ENCODE results near the gene RANBP9. TPM values are rescaled to one million over a fixed set of nuclear protein-coding genes. Genes with fewer than 3 reads are reported as not detected.

The RANBP9 gene
- total RNA-seq, 2 experiments from 2014 or later, result 50.8 to 65.0 TPM

DNA sequence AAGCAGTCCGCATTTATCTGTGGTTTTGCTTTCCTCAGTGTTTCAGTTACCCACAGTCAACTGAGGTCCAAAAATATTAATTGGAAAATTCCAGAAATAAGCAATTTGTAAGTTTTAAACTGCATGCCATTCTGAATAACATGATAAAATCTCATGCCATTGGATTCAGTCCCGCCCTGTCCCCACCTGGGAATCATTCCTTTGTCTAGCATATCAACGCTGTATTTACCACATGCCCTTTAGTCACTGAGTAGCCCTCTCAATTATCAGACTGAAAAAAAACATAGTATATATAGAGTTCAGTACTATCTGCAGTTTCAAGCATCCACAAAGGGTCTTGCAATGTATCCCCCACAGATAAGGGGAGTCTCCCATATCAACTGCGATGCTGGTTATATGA lies 17.1 kb downstream of the RANBP9 start:
- H3K27me3 Mint-ChIP-seq, result no peaks in the 10 kb centered on the region
- DNase-seq (no peak), ATAC-seq (no peak)
- intact Hi-C loops (cut with DNase I, micrococcal nuclease), result no loop called here
- no peak overlapping the region for H3K4me3 Mint-ChIP-seq
- peaks cover 75% of the 10 kb centered on the region for H3K4me1 Mint-ChIP-seq
- ChIA-PET CTCF (interaction anchor here (0.6 to 2.7 kb wide), 4 partner anchors 10 to 119 kb away, joined by 3 to 16 read pairs (median 6); partner anchors contain the start of gene MCUR1), POLR2A (interaction anchor here (1.1 kb wide), 1 partner anchor 15 kb away, joined by 13 read pairs; no protein-coding TSS in a partner anchor)
- peaks cover 2% of the 10 kb centered on the region for H3K9me3 Mint-ChIP-seq (ENCODE audit: low read depth)
- H3K36me3 Mint-ChIP-seq (ENCODE audit: low read depth), result peaks cover 42% of the 10 kb centered on the region
- peak overlapping the region; percentile 7 for H3K27ac Mint-ChIP-seq

DNA sequence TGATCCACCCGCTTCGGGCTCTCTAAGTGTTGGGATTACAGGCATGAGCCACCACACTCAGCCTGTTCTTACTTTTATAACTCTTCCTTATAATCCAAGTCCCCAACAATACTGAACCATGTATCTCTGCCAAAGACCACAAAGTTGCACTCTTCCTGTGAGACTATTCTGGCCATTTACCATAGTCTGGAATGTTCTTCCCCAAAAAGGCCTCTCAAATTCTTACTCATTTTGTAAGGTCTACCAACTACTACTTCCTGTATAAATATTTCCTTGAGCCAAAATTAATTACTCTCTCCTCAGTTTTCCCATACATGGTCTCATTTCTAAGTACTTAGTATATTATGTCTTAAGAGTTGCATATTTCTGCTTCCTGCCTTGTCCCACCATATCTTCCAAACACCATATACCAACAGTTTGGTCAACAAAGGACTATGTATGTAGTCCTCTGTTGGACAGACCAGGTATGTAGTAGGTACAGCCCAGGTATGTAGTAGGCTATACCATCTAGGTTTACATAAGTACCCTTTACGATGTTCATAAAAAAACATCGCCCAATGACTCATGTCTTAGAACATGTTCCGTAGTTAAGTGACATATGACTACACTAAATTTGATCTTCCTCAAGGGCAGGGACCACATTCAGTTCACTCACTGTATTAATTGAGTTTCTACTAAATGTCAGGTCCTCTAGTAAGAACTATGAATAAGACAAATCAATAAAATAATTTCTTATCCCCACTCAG lies 22.0 kb downstream of the RANBP9 start:
- peaks cover 45% of the 10 kb centered on the region for H3K36me3 Mint-ChIP-seq (ENCODE audit: low read depth)
- no peaks in the 10 kb centered on the region for H3K27me3 Mint-ChIP-seq
- H3K9me3 Mint-ChIP-seq (ENCODE audit: low read depth), result peaks cover 4% of the 10 kb centered on the region
- ChIA-PET CTCF (interaction anchor here (0.9 to 1.7 kb wide), 5 partner anchors 11 to 122 kb away, joined by 3 to 5 read pairs (median 4); partner anchors contain the start of gene SIRT5), POLR2A (no interaction called here)
- ATAC-seq (peak; percentile 80), DNase-seq (no peak)
- H3K4me1 Mint-ChIP-seq, result peaks cover 72% of the 10 kb centered on the region
- H3K27ac Mint-ChIP-seq, result peak overlapping the region; percentile 74
- no peak overlapping the region for H3K4me3 Mint-ChIP-seq
- intact Hi-C loops (cut with DNase I, micrococcal nuclease), result loop anchor here in 1 of 2 experiments (2.0 kb wide), 1 partner anchor 19 kb away; no protein-coding TSS in a partner anchor

DNA sequence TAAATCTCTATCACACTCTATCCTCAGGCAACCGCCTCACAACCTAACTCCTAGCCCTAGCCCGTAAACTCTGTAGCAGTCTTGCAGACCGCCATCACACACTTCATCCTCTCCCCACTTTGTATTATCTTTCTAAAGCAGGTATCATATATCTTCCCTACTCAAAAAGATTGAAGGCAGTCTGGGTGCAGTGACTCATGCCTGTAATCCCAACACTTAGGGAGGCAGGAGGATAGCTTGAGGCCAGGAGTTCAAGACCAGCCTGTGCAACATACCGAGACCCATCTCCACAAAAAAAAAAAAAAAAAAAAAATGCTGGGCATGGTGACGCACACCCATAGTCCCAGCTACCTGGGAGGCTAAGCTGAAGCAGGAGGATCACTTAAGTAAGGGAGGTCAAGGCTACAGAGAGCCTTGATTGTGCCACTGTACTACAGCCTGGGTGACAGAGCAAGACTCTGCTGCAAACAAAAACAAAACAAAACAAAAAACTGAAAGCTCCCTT lies 22.9 kb downstream of the RANBP9 start:
- Mint-ChIP-seq H3K27me3 (no peaks in the 10 kb centered on the region), H3K4me3 (no peak overlapping the region), H3K27ac (peak overlapping the region; percentile 74), H3K36me3 (ENCODE audit: low read depth) (peaks cover 40% of the 10 kb centered on the region), H3K4me1 (peaks cover 73% of the 10 kb centered on the region), H3K9me3 (ENCODE audit: low read depth) (peaks cover 4% of the 10 kb centered on the region)
- DNase-seq (no peak), ATAC-seq (no peak)
- intact Hi-C loops (cut with DNase I, micrococcal nuclease), result loop anchor here in 1 of 2 experiments (2.0 kb wide), 1 partner anchor 20 kb away; no protein-coding TSS in a partner anchor
- CTCF ChIA-PET, result interaction anchor here (0.6 to 0.9 kb wide), 2 partner anchors 9 to 21 kb away, joined by 3 read pairs; no protein-coding TSS in a partner anchor
- POLR2A ChIA-PET, result no interaction called here

DNA sequence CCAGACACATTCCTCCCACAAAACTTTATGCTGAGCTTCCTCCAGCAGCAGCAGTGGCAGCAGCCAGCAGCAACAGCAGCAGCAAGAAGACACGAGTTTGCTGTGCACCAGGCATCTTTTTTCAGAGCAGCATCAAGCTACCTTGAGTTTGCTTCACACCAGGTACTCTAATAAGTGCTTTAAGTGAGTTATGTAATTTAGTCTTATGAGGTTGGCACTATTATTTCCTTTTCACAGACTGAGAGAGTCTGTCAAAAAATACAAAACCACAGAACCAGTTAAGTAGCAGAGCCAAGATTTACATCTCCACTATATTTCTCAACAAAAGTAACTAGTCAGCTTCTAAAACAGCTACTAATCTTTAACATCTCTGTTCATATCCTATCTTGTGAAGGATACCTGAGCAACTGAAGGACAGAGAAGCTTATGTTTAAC lies 23.7 kb downstream of the RANBP9 start:
- intact Hi-C loops (cut with DNase I, micrococcal nuclease), result loop anchor here in 1 of 2 experiments (2.0 kb wide), 1 partner anchor 21 kb away; no protein-coding TSS in a partner anchor
- DNase-seq (no peak), ATAC-seq (peak; percentile 11)
- POLR2A ChIA-PET, result no interaction called here
- H3K4me1 Mint-ChIP-seq, result peaks cover 68% of the 10 kb centered on the region
- H3K4me3 Mint-ChIP-seq, result no peak overlapping the region
- peaks cover 4% of the 10 kb centered on the region for H3K9me3 Mint-ChIP-seq (ENCODE audit: low read depth)
- H3K27ac Mint-ChIP-seq, result peak overlapping the region; percentile 66
- CTCF ChIA-PET, result interaction anchor here (0.6 to 1.5 kb wide), 5 partner anchors 9 to 223 kb away, joined by 3 to 6 read pairs (median 4); no protein-coding TSS in a partner anchor
- H3K36me3 Mint-ChIP-seq (ENCODE audit: low read depth), result peaks cover 39% of the 10 kb centered on the region
- no peaks in the 10 kb centered on the region for H3K27me3 Mint-ChIP-seq

DNA sequence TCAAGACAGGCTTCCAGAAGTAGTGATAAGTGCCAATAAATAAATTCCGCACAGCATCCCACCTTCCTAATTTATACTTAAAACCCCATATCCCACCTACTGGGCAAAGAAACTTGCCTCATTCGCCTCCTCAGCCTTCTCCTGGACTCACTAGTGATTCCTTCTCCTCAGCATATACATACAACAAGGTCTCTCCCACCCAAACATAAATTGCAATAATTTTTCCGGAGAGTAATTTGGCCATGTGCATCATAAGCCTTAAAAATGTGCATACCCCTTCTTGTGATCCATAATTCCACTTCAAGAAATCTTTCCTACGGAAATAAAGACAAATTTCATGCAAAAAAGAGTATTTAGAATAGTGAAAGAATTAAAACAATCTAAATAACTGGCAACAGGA lies 26.8 kb downstream of the RANBP9 start:
- POLR2A ChIA-PET, result no interaction called here
- intact Hi-C loops (cut with DNase I, micrococcal nuclease), result loop anchor here in 1 of 2 experiments (1.0 kb wide), 1 partner anchor 10 kb away; no protein-coding TSS in a partner anchor
- Mint-ChIP-seq H3K27me3 (no peaks in the 10 kb centered on the region), H3K4me3 (no peak overlapping the region), H3K36me3 (ENCODE audit: low read depth) (peaks cover 46% of the 10 kb centered on the region), H3K27ac (no peak overlapping the region), H3K9me3 (ENCODE audit: low read depth) (peaks cover 7% of the 10 kb centered on the region), H3K4me1 (peaks cover 74% of the 10 kb centered on the region)
- no peak for ATAC-seq
- no peak for DNase-seq
- CTCF ChIA-PET, result interaction anchor here (0.8 to 1.5 kb wide), 3 partner anchors 11 to 24 kb away, joined by 3 to 4 read pairs (median 3); no protein-coding TSS in a partner anchor

DNA sequence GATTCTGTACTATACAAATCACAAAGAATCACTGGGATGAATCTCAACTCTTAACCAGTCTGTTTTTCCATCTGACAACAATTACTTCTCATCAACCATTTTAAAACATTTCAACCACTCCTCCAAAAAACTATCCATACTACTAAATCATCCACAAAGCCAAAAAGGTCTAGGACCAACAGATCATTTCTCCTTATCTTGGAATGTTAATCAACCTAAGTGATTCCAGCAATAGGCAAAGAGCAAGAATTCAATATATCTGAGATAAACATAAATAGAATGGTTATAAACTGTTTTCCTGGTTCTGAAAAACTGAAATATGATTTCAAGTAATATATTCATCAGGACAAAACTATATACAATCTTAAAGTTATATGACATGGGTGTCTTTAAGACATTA lies 28.6 kb downstream of the RANBP9 start:
- no peak for ATAC-seq
- Mint-ChIP-seq H3K27ac (peak overlapping the region; percentile 48), H3K36me3 (ENCODE audit: low read depth) (peaks cover 39% of the 10 kb centered on the region), H3K4me3 (no peak overlapping the region), H3K27me3 (no peaks in the 10 kb centered on the region), H3K4me1 (peaks cover 66% of the 10 kb centered on the region), H3K9me3 (ENCODE audit: low read depth) (peaks cover 3% of the 10 kb centered on the region)
- no peak for DNase-seq
- CTCF ChIA-PET, result no interaction called here
- intact Hi-C loops (cut with DNase I, micrococcal nuclease), result no loop called here
- POLR2A ChIA-PET, result no interaction called here

DNA sequence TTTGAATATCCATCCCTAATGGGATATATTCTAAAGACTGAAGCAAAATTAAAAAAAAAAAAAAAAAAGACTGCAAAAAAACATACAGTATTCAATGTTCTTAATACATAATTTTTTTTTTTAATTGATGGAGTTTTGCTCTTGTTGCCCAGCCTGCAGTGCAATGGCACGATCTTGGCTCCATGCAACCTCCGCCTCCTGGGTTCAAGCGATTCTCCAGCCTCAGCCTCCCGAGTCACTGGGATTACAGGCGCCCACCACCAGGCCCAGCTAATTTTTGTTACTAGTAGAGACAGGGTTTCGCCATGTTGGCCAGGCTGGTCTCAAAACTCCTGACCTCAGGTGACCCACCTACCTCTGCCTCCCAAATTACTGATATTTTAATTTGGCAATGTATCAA lies 29.3 kb downstream of the RANBP9 start:
- Mint-ChIP-seq H3K36me3 (ENCODE audit: low read depth) (peaks cover 33% of the 10 kb centered on the region), H3K9me3 (ENCODE audit: low read depth) (peaks cover 3% of the 10 kb centered on the region), H3K27ac (no peak overlapping the region), H3K4me1 (peaks cover 62% of the 10 kb centered on the region), H3K27me3 (no peaks in the 10 kb centered on the region), H3K4me3 (no peak overlapping the region)
- ChIA-PET CTCF (interaction anchor here (0.7 kb wide), 1 partner anchor 108 kb away, joined by 3 read pairs; no protein-coding TSS in a partner anchor), POLR2A (no interaction called here)
- ATAC-seq (no peak), DNase-seq (no peak)
- intact Hi-C loops (cut with DNase I, micrococcal nuclease), result no loop called here

DNA sequence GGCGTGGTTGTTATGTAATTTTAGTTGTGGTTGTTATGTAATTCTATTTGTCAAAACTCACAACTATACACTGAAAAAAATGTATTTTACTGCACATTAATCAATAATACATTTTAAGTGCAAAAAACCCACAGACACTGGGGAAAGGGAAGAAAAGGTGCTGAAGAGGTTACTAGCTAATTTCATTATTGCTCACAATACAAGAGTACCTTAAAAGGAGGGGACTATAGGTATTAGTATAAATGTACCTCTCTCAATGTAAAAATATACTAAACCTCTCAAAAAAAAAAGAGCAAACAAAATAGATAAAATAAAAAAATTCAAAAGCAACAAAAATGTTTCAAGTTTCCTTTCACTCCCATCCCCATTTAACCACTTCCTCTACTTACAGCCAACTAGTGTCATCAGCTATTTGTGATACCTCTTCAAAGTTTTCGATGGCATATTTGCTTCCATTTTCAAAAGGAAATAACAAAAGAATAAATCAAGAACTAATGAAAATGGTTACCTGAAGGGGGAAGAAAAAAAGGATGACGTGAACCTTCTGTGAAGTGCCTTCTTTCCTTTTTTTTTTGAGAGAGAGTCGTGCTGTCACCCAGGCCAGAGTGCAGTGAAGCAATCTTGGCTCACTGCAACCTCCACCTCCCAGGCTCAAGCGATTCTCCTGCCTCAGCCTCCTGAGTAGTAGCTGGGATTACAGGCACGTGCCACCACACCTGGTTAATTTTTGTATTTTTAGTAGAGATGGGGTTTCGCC lies 30.2 kb downstream of the RANBP9 start:
- Mint-ChIP-seq H3K4me3 (peak overlapping the region; percentile 60), H3K27me3 (no peaks in the 10 kb centered on the region), H3K36me3 (ENCODE audit: low read depth) (peaks cover 37% of the 10 kb centered on the region), H3K4me1 (peaks cover 58% of the 10 kb centered on the region), H3K9me3 (ENCODE audit: low read depth) (peaks cover 6% of the 10 kb centered on the region), H3K27ac (peak overlapping the region; percentile 94)
- intact Hi-C loops (cut with DNase I, micrococcal nuclease), result no loop called here
- peak; percentile 68 for ATAC-seq
- CTCF ChIA-PET, result interaction anchor here (0.7 to 1.7 kb wide), 8 partner anchors 11 to 57 kb away, joined by 3 to 8 read pairs (median 4); no protein-coding TSS in a partner anchor
- peak; percentile 28 for DNase-seq
- POLR2A ChIA-PET, result interaction anchor here (0.5 kb wide), 1 partner anchor 113 kb away, joined by 5 read pairs; no protein-coding TSS in a partner anchor

DNA sequence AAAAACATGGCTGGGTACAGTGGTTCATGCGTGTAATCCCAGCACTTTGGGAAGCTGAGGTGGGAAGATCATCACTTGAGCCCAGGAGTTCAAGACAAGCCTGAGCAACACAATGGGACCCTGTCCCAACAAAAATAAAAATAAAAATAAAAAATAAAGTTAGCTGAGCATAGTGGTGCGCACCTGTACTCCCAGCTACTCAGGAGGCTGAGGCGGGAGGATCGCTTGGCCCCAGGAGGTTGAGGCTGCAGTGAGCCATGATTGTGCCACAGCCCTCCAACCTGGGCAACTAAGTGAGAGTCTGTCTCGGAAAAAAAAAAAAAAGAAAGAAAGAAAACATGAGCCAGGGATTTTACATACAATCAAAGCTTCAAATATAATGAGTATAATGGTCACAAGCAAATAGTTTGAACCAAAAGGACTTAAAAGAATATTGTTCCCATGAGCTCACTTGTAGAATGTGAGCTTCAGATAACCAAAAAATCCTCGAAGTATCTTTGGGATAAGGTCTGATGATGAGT lies 31.1 kb downstream of the RANBP9 start:
- Mint-ChIP-seq H3K4me1 (peaks cover 59% of the 10 kb centered on the region), H3K9me3 (ENCODE audit: low read depth) (peaks cover 8% of the 10 kb centered on the region), H3K27ac (peak overlapping the region; percentile 70), H3K36me3 (ENCODE audit: low read depth) (peaks cover 39% of the 10 kb centered on the region), H3K27me3 (no peaks in the 10 kb centered on the region), H3K4me3 (no peak overlapping the region)
- intact Hi-C loops (cut with DNase I, micrococcal nuclease), result no loop called here
- ChIA-PET POLR2A (no interaction called here), CTCF (interaction anchor here (0.6 to 1.7 kb wide), 8 partner anchors 8 to 48 kb away, joined by 3 to 8 read pairs (median 4); no protein-coding TSS in a partner anchor)
- no peak for ATAC-seq
- no peak for DNase-seq

DNA sequence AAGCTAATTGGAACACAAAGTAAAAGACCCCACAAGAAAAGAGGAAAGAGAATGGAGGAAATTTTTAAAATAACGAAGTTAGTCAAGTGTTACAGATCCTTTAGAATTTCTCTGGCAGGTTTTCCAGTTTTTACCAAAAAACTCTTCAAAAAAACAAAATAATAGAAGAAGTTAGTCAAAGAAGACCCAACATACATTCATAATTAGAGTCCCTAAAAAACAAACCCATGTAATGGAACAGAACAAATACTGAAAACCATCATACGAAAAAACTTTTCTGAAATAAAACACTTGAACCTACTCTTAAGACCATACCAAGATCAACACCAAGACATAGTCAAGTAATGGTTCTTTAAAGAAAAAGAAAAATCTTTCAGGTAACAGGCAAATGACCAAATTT lies 31.6 kb downstream of the RANBP9 start:
- intact Hi-C loops (cut with DNase I, micrococcal nuclease), result no loop called here
- ATAC-seq (no peak), DNase-seq (no peak)
- CTCF ChIA-PET, result interaction anchor here (0.6 to 1.7 kb wide), 5 partner anchors 9 to 31 kb away, joined by 3 to 8 read pairs (median 4); no protein-coding TSS in a partner anchor
- Mint-ChIP-seq H3K27me3 (no peaks in the 10 kb centered on the region), H3K27ac (peak overlapping the region; percentile 70), H3K4me3 (no peak overlapping the region), H3K4me1 (peaks cover 63% of the 10 kb centered on the region), H3K36me3 (ENCODE audit: low read depth) (peaks cover 39% of the 10 kb centered on the region), H3K9me3 (ENCODE audit: low read depth) (peaks cover 8% of the 10 kb centered on the region)
- POLR2A ChIA-PET, result no interaction called here

All from activated CD4-positive, alpha-beta T cell treated with anti-CD3 and anti-CD28 coated beads for 36 hours (primary cell).